ENCODE data around the gene AIFM3. TPM values are rescaled to one million over a fixed set of nuclear protein-coding genes. Genes with fewer than 3 reads are reported as not detected.

Gene AIFM3
- total and polyA plus RNA-seq, 2 donors (not counting 1 experiment from before 2014, with no cell fraction given) = 3.0 to 6.0 TPM

DNA sequence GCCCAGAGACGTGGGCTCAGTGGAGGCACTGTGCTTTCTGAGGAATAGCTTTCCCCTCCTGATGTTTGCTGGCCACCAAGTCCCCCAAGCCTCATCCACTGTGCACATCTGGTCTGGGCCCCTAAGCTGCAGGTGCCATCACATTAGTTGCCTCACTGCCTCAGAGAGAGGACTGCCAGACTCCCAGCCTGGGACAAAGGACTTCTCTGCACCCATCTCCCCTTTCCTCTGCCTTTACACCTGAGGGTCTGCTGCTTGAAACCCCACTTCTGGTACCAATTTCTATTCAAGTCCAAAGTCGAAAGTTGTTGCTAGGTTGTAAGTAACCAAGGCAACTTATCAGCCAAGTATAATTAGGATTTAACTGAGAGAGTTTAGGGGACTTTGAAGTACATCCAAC, 11.4 kb downstream of the AIFM3 start:
- Mint-ChIP-seq H3K27ac (no peak overlapping the region), H3K9me3 (ENCODE audit: insufficient read depth) (no peaks in the 10 kb centered on the region), H3K4me1 (peaks cover 31% of the 10 kb centered on the region), H3K4me3 (no peak overlapping the region), H3K27me3 (peaks cover 3% of the 10 kb centered on the region)
- Histone ChIP-seq H3K27ac (ENCODE audit: low read length in 2 of 2) (no peak overlapping the region), H3K79me2 (ENCODE audit: control insufficient read depth, insufficient read depth, low read length) (peaks cover 18% of the 10 kb centered on the region), H4K20me1 (ENCODE audit: control insufficient read depth, insufficient read depth, low read length, poor library complexity, severe bottlenecking) (no peaks in the 10 kb centered on the region), H3K9me3 (ENCODE audit: control extremely low read depth in 1 of 3, control insufficient read depth in 2 of 3, insufficient read depth in 1 of 3, low read length in 2 of 3) (peaks cover 0 to 22% (median 8%) of the 10 kb centered on the region in 3 donors), H3K27me3 (replicated peaks in 1 of 4; ENCODE audit: control extremely low read depth in 1 of 4, control insufficient read depth in 3 of 4, insufficient read depth in 4 of 4, low read length in 3 of 4) (peaks cover 0 to 3% (median 0%) of the 10 kb centered on the region in 4 experiments), H3K4me1 (ENCODE audit: control insufficient read depth in 2 of 2, insufficient read depth in 2 of 2, low read length in 2 of 2) (peaks cover 24 to 36% of the 10 kb centered on the region in 2 donors), H3K4me2 (replicated peaks; ENCODE audit: low read depth, low read length, poor library complexity, severe bottlenecking) (no peak overlapping the region), H3K36me3 (replicated peaks in 1 of 2; ENCODE audit: control extremely low read depth in 1 of 2, control insufficient read depth in 1 of 2, extremely low read depth in 1 of 2, insufficient read depth in 2 of 2, low read length in 1 of 2) (no peaks in the 10 kb centered on the region), H3K9ac (ENCODE audit: low read length) (no peak overlapping the region), H2AFZ (ENCODE audit: insufficient read depth, low read depth, low read length, poor library complexity, severe bottlenecking) (no peak overlapping the region), H3K4me3 (ENCODE audit: control extremely low read depth in 1 of 5, extremely low read depth in 1 of 5, insufficient read depth in 1 of 5, low read depth in 2 of 5, low read length in 4 of 5) (no peak overlapping the region)
- ChIA-PET CTCF (no interaction called here), POLR2A (interaction anchor here (0.7 kb wide), 1 partner anchor 16 kb away, joined by 5 read pairs; no protein-coding TSS in a partner anchor)
- no peak for TF ChIP-seq EZH2 (IDR thresholded peaks at IDR 0.05; ENCODE audit: borderline replicate concordance, insufficient read depth, low read depth, low read length, poor library complexity, severe bottlenecking)
- no peak for TF ChIP-seq CTCF (IDR thresholded peaks at IDR 0.05)
- ATAC-seq (ENCODE audit: low read depth) (no peak), DNase-seq (no peak)
- WGBS (ENCODE audit: insufficient coverage) = 57% methylated on average over 1 of the region's 2 CpGs
- intact Hi-C loops (cut with micrococcal nuclease) = no loop called here

DNA sequence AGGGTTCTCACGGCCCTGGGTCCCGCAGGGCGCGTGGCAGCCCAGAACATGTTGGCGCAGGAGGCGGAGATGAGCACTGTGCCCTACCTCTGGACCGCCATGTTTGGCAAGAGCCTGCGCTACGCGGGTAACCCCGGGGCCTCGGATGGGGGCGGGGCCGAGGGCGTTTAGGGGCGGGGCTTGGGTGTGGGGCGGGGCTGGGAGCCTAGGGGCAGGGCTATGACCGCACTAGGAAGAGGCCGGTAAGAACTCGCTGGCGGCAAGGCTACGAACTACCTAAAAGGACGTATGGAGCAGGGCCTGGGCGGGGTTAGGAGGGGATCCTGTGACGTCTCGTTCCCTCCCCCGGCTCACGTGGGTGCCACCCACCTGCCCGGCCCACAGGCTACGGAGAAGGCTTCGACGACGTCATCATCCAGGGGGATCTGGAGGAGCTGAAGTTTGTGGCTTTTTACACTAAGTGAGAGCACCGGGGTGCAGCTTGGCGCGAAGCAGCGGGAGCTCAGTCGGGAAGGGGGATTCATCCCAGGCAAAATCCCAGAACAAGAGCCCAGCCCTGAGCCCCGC, 12.3 kb downstream of the AIFM3 start:
- peak overlapping the region; percentile 84 for H3K27ac Mint-ChIP-seq
- Histone ChIP-seq H3K9me3 (ENCODE audit: control extremely low read depth in 1 of 3, control insufficient read depth in 2 of 3, insufficient read depth in 1 of 3, low read length in 2 of 3) (peaks cover 0 to 22% (median 8%) of the 10 kb centered on the region in 3 donors), H3K79me2 (ENCODE audit: control insufficient read depth, insufficient read depth, low read length) (peaks cover 18% of the 10 kb centered on the region), H3K4me1 (ENCODE audit: control insufficient read depth in 2 of 2, insufficient read depth in 2 of 2, low read length in 2 of 2) (peaks cover 24 to 34% of the 10 kb centered on the region in 2 donors), H3K9ac (ENCODE audit: low read length) (peak overlapping the region; percentile 11), H3K27ac (ENCODE audit: low read length in 2 of 2) (no peak overlapping the region), H3K4me3 (ENCODE audit: control extremely low read depth in 1 of 5, extremely low read depth in 1 of 5, insufficient read depth in 1 of 5, low read depth in 2 of 5, low read length in 4 of 5) (peak overlapping the region in 2 of 5 experiments; percentile 5 to 23), H3K4me2 (replicated peaks; ENCODE audit: low read depth, low read length, poor library complexity, severe bottlenecking) (peak overlapping the region; percentile 59), H2AFZ (ENCODE audit: insufficient read depth, low read depth, low read length, poor library complexity, severe bottlenecking) (peak overlapping the region; percentile 29), H3K36me3 (replicated peaks in 1 of 2; ENCODE audit: control extremely low read depth in 1 of 2, control insufficient read depth in 1 of 2, extremely low read depth in 1 of 2, insufficient read depth in 2 of 2, low read length in 1 of 2) (no peaks in the 10 kb centered on the region), H4K20me1 (ENCODE audit: control insufficient read depth, insufficient read depth, low read length, poor library complexity, severe bottlenecking) (no peaks in the 10 kb centered on the region), H3K27me3 (replicated peaks in 1 of 4; ENCODE audit: control extremely low read depth in 1 of 4, control insufficient read depth in 3 of 4, insufficient read depth in 4 of 4, low read length in 3 of 4) (peaks cover 0 to 3% (median 0%) of the 10 kb centered on the region in 4 experiments)
- H3K27me3 Mint-ChIP-seq = peaks cover 3% of the 10 kb centered on the region
- intact Hi-C loops (cut with micrococcal nuclease) = no loop called here
- H3K4me1 Mint-ChIP-seq = peaks cover 36% of the 10 kb centered on the region
- WGBS (ENCODE audit: insufficient coverage) = 17% methylated on average over 23 of the region's 39 CpGs
- peak; percentile 81 for DNase-seq
- POLR2A ChIA-PET = no interaction called here
- peak; percentile 44 for ATAC-seq (ENCODE audit: low read depth)
- no peaks in the 10 kb centered on the region for H3K9me3 Mint-ChIP-seq (ENCODE audit: insufficient read depth)
- peak overlapping the region; percentile 81 for H3K4me3 Mint-ChIP-seq
- CTCF ChIA-PET = interaction anchor here (0.7 kb wide), 1 partner anchor 19 kb away, joined by 3 read pairs; no protein-coding TSS in a partner anchor
- TF ChIP-seq EZH2 (IDR thresholded peaks at IDR 0.05; ENCODE audit: borderline replicate concordance, insufficient read depth, low read depth, low read length, poor library complexity, severe bottlenecking) = no peak
- TF ChIP-seq CTCF (IDR thresholded peaks at IDR 0.05) = no peak
